HL-60 (cell line): ENCODE data around the gene BLM.

Experiments
- DNase-seq, 2 experiments: peaks; one replicate each; pipeline ENCODE4 v3.0.0-alpha.2; 2010 to 2020; ENCODE audit warnings: low read depth in 1 of 2, low spot score in 1 of 2
- H3K27ac ChIP-seq: fragments of 250-450 bp; sonication (Bioruptor Pico); replicated peaks from 2 replicates; pipeline ENCODE4 v1.5.1; 2020; ENCODE audit warnings: mild to moderate bottlenecking, moderate library complexity
- H3K27me3 ChIP-seq: fragments of 250-450 bp; sonication (Bioruptor Pico); 2 replicates; pipeline ENCODE4 v1.5.1; 2021; ENCODE audit warnings: mild to moderate bottlenecking, moderate library complexity; ENCODE audit not compliant: insufficient read depth, poor library complexity, severe bottlenecking
- H3K4me3 ChIP-seq: replicated peaks from 2 replicates; pipeline ENCODE4 v1.5.1; 2011; ENCODE audit warnings: mild to moderate bottlenecking, control low read depth, low read length; ENCODE audit not compliant: insufficient read depth
- GABPA ChIP-seq: IDR thresholded peaks from 2 replicates; pipeline ENCODE4 v1.6.1; 2012; ENCODE audit warnings: low read depth
- POLR2AphosphoS5 ChIP-seq: IDR thresholded peaks from 2 replicates; pipeline ENCODE4 v1.6.1; 2012; ENCODE audit warnings: low read depth
- SPI1 ChIP-seq: IDR thresholded peaks from 2 replicates; pipeline ENCODE4 v1.6.1; 2012; ENCODE audit warnings: low read depth, mild to moderate bottlenecking, borderline replicate concordance
- TF ChIP-seq, protein P1 (sequence below): IDR thresholded peaks from 2 replicates; pipeline ENCODE4 v1.6.1; 2012; ENCODE audit warnings: low read depth; ENCODE audit not compliant: insufficient replicate concordance
- TF ChIP-seq, protein P2 (sequence below): IDR thresholded peaks from one replicate; pipeline ENCODE4 v1.5.1; 2011; ENCODE audit warnings: low read length, control low read depth, inconsistent platforms; ENCODE audit not compliant: insufficient read depth

Gene BLM

DNA sequence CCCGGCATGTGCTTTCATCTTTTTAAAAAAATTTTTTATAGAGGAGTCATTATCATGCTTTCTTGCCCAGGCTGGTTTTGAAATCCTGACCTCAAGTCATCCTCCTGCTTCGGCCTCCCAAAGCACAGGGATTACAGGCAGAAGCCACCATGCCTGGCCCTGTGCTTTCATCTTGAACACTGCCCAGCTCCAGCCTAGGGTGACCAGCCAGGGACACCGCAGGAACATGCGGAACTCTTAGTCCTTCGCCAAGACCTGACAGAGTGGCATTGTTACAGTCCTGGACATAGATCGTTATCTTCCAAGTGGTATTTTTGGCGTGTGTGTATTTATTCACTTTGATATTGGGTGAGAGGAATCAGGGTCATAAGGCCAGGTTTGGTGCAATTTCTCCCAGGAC, 143.3 kb downstream of the BLM start:
- no peak for TF ChIP-seq SPI1
- TF ChIP-seq GABPA = no peak
- no peak for TF ChIP-seq POLR2AphosphoS5
- TF ChIP-seq, protein P1, sequence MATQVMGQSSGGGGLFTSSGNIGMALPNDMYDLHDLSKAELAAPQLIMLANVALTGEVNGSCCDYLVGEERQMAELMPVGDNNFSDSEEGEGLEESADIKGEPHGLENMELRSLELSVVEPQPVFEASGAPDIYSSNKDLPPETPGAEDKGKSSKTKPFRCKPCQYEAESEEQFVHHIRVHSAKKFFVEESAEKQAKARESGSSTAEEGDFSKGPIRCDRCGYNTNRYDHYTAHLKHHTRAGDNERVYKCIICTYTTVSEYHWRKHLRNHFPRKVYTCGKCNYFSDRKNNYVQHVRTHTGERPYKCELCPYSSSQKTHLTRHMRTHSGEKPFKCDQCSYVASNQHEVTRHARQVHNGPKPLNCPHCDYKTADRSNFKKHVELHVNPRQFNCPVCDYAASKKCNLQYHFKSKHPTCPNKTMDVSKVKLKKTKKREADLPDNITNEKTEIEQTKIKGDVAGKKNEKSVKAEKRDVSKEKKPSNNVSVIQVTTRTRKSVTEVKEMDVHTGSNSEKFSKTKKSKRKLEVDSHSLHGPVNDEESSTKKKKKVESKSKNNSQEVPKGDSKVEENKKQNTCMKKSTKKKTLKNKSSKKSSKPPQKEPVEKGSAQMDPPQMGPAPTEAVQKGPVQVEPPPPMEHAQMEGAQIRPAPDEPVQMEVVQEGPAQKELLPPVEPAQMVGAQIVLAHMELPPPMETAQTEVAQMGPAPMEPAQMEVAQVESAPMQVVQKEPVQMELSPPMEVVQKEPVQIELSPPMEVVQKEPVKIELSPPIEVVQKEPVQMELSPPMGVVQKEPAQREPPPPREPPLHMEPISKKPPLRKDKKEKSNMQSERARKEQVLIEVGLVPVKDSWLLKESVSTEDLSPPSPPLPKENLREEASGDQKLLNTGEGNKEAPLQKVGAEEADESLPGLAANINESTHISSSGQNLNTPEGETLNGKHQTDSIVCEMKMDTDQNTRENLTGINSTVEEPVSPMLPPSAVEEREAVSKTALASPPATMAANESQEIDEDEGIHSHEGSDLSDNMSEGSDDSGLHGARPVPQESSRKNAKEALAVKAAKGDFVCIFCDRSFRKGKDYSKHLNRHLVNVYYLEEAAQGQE = no peak
- TF ChIP-seq, protein P2, sequence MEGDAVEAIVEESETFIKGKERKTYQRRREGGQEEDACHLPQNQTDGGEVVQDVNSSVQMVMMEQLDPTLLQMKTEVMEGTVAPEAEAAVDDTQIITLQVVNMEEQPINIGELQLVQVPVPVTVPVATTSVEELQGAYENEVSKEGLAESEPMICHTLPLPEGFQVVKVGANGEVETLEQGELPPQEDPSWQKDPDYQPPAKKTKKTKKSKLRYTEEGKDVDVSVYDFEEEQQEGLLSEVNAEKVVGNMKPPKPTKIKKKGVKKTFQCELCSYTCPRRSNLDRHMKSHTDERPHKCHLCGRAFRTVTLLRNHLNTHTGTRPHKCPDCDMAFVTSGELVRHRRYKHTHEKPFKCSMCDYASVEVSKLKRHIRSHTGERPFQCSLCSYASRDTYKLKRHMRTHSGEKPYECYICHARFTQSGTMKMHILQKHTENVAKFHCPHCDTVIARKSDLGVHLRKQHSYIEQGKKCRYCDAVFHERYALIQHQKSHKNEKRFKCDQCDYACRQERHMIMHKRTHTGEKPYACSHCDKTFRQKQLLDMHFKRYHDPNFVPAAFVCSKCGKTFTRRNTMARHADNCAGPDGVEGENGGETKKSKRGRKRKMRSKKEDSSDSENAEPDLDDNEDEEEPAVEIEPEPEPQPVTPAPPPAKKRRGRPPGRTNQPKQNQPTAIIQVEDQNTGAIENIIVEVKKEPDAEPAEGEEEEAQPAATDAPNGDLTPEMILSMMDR = no peak
- H3K27me3 ChIP-seq = no peaks in the 10 kb centered on the region
- no peak overlapping the region for H3K4me3 ChIP-seq
- H3K27ac ChIP-seq = peak overlapping the region; percentile 50
- no peak for DNase-seq

DNA sequence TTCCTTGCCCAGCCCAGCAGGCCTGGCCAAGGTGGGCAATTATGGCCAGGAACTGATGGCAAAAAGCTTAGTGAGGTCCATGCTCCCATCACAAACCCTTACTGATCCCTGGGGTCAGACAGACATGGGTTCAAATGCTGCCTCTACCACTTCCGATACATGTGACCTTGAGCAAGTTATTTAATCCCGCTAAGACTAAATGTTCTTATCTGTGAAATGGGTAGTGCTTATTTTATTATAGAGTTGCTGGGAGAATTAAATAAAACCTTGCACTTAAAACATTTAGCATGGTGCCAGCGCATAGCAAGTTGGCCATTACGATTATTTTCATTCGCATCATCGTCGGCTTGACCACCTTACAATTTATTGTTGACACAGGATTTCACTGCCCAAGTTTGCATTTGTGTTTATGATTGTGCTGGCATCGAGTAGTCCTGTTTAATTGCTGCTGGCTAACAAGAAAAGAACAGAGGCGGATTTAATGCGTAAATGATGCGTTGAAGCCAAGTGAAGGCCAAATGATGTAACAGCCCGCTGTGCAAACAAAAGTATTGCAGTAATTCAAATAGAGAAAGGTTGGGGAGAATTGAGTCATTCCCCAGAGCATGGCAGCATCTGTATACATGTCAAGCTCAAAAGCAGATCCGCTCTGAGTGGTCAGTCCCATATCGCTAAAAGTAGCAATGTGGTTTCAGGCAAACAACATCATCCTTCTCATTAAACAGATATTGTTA, 144.0 kb downstream of the BLM start:
- Histone ChIP-seq H3K27me3 (no peaks in the 10 kb centered on the region), H3K4me3 (no peak overlapping the region), H3K27ac (peak overlapping the region; percentile 50)
- TF ChIP-seq, protein P1 = no peak
- TF ChIP-seq POLR2AphosphoS5 = no peak
- TF ChIP-seq, protein P2 = no peak
- no peak for TF ChIP-seq GABPA
- TF ChIP-seq SPI1 = no peak
- DNase-seq = peak in 1 of 2 experiments; percentile 37

DNA sequence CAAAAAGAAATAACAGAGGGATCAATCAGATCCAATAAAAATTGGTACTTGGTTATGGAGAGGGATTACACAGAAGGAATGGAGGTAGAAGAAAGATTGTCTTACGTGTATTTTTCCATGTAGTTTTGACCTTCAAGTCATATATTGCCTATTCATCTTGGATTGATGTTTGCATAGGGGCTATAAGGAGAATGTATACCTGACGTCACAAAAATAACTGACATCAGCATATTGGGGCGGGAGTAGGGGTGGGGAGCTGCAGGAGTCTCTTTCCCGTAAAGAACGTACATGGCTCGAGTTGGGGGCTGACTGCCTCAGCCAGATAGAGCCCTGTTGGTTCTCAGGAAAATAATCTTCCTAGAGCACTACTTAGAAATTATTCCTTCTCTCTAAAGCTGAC, 145.3 kb downstream of the BLM start:
- TF ChIP-seq POLR2AphosphoS5 (no peak), SPI1 (no peak), GABPA (no peak)
- TF ChIP-seq, protein P1 = no peak
- TF ChIP-seq, protein P2 = no peak
- no peak for DNase-seq
- no peak overlapping the region for H3K4me3 ChIP-seq
- peak overlapping the region; percentile 61; the same call in 1 of the 2 replicates for H3K27ac ChIP-seq
- H3K27me3 ChIP-seq = no peaks in the 10 kb centered on the region
